Lower lobe of right lung (tissue), 2 donors: ENCODE data around the gene PIK3C3. TPM values are rescaled to one million over a fixed set of nuclear protein-coding genes. Genes with fewer than 3 reads are reported as not detected.
"Not testable (repeated sequence)": the region's sequence is repeated elsewhere in the genome, so short reads cannot be mapped to it uniquely, and the experiment has no call there.

Experiments used
- ATAC-seq, 2 donors: fragments of 200-7000 bp; cut with Tn5 transposase; one replicate each; pipeline ENCODE4 v1.9.1; 2020 to 2022; ENCODE audit warnings: mild to moderate bottlenecking in 2 of 2, moderate library complexity in 2 of 2
- DNase-seq: peaks from one replicate; pipeline ENCODE4 v3.0.0-alpha.2; 2020
- H3K27ac ChIP-seq: fragments of 200-600 bp; one replicate; pipeline ENCODE4 v1.8.0; 2022
- H3K27me3 ChIP-seq: fragments of 200-600 bp; one replicate; pipeline ENCODE4 v1.8.0; 2022; ENCODE audit warnings: low read depth
- H3K36me3 ChIP-seq: fragments of 200-600 bp; one replicate; pipeline ENCODE4 v1.8.0; 2022; ENCODE audit warnings: mild to moderate bottlenecking
- H3K4me1 ChIP-seq: fragments of 200-600 bp; one replicate; pipeline ENCODE4 v1.8.0; 2022
- H3K4me3 ChIP-seq: fragments of 200-600 bp; one replicate; pipeline ENCODE4 v1.8.0; 2022; ENCODE audit warnings: mild to moderate bottlenecking
- H3K9me3 ChIP-seq: fragments of 200-600 bp; one replicate; pipeline ENCODE4 v1.8.0; 2022
- intact Hi-C: fragments of 100-400 bp; cut with DNase I; formaldehyde crosslinking; loops from one replicate; pipeline ENCODE4 v1.11.0; 2022
- total RNA-seq: library from RNA; stranded (reverse); fragmentation: NEBNext Ultra II Directional; extraction: Animal tissue kit (Norgen Biotek cat#: 25700); gene quantifications from one replicate; pipeline ENCODE4 v1.2.1, GENCODE V29; 2021
- TF ChIP-seq, protein P1 (sequence below): fragments of 200-600 bp; IDR thresholded peaks from one replicate; pipeline ENCODE4 v1.8.0; 2022; ENCODE audit warnings: antibody characterized with exemption, mild to moderate bottlenecking
- donor health status: DM: no; HTN: yes; CAD: no; lungs with severe emphysema.

PIK3C3 gene
- total RNA-seq, 1 donor from 2014 or later: 51.2 TPM

- H3K9me3 ChIP-seq: no peaks in the 10 kb centered on the region
- DNase-seq (no peak), ATAC-seq (no peak)
- no peak overlapping the region for H3K4me3 ChIP-seq
- no peaks in the 10 kb centered on the region for H3K4me1 ChIP-seq
- no peak overlapping the region for H3K27ac ChIP-seq
- TF ChIP-seq, protein P1, sequence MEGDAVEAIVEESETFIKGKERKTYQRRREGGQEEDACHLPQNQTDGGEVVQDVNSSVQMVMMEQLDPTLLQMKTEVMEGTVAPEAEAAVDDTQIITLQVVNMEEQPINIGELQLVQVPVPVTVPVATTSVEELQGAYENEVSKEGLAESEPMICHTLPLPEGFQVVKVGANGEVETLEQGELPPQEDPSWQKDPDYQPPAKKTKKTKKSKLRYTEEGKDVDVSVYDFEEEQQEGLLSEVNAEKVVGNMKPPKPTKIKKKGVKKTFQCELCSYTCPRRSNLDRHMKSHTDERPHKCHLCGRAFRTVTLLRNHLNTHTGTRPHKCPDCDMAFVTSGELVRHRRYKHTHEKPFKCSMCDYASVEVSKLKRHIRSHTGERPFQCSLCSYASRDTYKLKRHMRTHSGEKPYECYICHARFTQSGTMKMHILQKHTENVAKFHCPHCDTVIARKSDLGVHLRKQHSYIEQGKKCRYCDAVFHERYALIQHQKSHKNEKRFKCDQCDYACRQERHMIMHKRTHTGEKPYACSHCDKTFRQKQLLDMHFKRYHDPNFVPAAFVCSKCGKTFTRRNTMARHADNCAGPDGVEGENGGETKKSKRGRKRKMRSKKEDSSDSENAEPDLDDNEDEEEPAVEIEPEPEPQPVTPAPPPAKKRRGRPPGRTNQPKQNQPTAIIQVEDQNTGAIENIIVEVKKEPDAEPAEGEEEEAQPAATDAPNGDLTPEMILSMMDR: no peak
- no peaks in the 10 kb centered on the region for H3K27me3 ChIP-seq
- H3K36me3 ChIP-seq: no peaks in the 10 kb centered on the region
- intact Hi-C loops: no loop called here
Observed at GRCh38 chr18:42106784-42107183, 151.8 kb downstream of the PIK3C3 start.

DNA sequence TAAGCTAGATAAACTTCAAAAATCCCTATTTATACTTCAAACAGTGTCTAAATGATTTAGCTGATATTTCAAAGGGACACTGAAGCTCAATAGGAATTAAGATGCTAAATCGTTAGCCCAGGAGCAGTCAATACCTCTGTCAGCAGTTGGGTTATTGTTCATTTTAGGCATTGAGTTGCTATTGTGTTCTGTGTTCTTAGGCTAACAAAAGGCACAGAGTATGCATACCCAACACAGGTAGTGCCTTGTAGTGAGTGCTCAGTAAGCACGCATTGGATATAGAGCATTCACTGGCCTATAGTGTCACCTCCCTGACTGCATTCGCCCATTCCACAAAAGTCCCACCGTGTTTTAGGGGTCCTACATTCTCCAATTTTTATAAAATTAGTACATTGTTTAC is 152.3 kb downstream of the PIK3C3 start:
- no peaks in the 10 kb centered on the region for H3K4me1 ChIP-seq
- TF ChIP-seq, protein P1: no peak
- no peaks in the 10 kb centered on the region for H3K9me3 ChIP-seq
- DNase-seq (no peak), ATAC-seq (no peak)
- no peaks in the 10 kb centered on the region for H3K36me3 ChIP-seq
- H3K27me3 ChIP-seq: no peaks in the 10 kb centered on the region
- H3K4me3 ChIP-seq: no peak overlapping the region
- intact Hi-C loops: no loop called here
- no peak overlapping the region for H3K27ac ChIP-seq

GRCh38 chr18:42107691-42108450 is 152.8 kb downstream of the PIK3C3 start:
- no peaks in the 10 kb centered on the region for H3K9me3 ChIP-seq
- ATAC-seq (no peak), DNase-seq (no peak)
- no peaks in the 10 kb centered on the region for H3K27me3 ChIP-seq
- TF ChIP-seq, protein P1: no peak
- H3K4me3 ChIP-seq: no peak overlapping the region
- no peaks in the 10 kb centered on the region for H3K36me3 ChIP-seq
- no peak overlapping the region for H3K27ac ChIP-seq
- H3K4me1 ChIP-seq: no peaks in the 10 kb centered on the region
- intact Hi-C loops: no loop called here

DNA sequence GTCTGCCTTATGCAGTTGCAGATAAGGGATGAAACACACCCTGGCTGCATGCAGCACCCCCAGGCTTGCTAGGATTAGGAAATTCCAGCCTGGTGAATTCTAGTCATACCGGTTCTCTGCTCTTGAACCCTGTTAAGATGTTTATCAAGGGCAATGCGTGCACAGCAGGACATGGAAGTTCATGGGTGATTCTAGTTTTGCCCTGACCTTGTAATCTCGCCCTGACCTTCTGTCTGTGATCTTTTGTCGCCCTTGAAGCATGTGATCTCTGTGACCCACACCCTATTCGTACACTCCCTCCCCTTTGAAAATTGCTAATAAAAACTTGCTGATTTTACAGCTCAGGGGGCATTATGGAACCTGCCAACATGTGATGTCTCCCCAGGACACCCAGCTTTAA is 157.1 kb downstream of the PIK3C3 start:
- H3K36me3 ChIP-seq, intact Hi-C loops, DNase-seq, H3K4me3 ChIP-seq, H3K27me3 ChIP-seq, H3K27ac ChIP-seq, H3K9me3 ChIP-seq, ATAC-seq: not testable (repeated sequence)
- peaks cover 16% of the 10 kb centered on the region for H3K4me1 ChIP-seq

DNA sequence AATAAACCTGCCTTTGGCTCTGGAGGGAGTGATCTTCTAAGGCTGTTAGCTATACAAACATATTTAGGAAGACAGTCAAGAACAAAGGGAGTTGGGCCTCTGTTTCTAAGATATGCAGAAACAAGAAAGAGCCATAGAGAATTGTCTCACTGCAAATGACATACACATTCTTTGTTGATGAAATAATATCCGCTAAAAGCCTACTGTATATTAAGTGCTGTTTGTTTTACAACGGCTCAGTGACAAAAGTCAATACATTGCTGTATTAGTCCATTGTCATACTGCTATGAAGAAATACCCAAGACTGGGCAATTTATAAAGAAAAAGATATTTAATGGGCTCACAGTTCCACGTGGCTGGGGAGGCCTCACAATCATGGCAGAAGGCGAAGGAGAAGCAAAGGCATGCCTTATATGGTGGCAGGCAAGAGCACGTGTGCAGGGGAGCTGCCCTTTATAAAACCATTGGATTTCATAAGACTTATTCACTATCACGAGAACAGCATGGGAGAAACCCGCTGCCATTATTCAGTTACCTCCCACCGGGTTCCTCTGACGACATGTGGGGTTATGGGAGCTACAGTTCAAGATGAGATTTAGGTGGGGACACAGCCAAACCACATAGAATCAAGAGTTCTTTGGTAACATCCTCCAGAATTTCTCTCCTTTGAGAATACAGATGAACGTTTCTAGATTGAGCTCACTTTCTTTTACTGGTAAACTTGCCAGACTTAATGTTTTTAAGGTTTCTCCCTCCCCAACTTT is 157.8 kb downstream of the PIK3C3 start:
- no peaks in the 10 kb centered on the region for H3K36me3 ChIP-seq
- no peak overlapping the region for H3K27ac ChIP-seq
- ATAC-seq (no peak), DNase-seq (no peak)
- intact Hi-C loops: no loop called here
- no peak overlapping the region for H3K4me3 ChIP-seq
- no peaks in the 10 kb centered on the region for H3K27me3 ChIP-seq
- TF ChIP-seq, protein P1: no peak
- H3K9me3 ChIP-seq: no peaks in the 10 kb centered on the region
- H3K4me1 ChIP-seq: peaks cover 16% of the 10 kb centered on the region
